ENCODE measurements around the gene GAGE12H.
"Not testable (repeated sequence)": the region's sequence is repeated elsewhere in the genome, so short reads cannot be mapped to it uniquely, and the experiment has no call there.

DNA sequence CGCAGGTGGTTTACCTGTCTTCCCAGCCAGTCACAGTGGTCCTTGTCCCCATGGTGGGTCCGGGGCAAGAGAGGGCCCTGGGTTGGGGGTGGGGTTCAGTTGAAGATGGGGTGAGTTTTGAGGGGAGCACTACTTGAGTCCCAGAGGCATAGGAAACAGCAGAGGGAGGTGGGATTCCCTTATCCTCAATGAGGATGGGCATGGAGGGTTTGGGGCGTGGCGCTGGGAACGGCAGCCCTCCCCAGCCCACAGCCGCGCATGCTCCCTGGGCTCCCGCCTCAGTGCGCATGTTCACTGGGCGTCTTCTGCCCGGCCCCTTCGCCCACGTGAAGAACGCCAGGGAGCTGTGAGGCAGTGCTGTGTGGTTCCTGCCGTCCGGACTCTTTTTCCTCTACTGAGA is at the start of gene GAGE12H:
- TF ChIP-seq CTCF (IDR thresholded peaks at IDR 0.05; ENCODE audit: insufficient read depth, low read length, poor library complexity, severe bottlenecking); EZH2phosphoT487 (conservative IDR thresholded peaks at IDR 0.05; ENCODE audit: low read length): not testable (repeated sequence)
